NCI-H2196 treated with DMSO at 0.1 percent for 48 hours (cell line): Measurements from ENCODE around the gene PRAME.
"Not testable (repeated sequence)": the region's sequence is repeated elsewhere in the genome, so short reads cannot be mapped to it uniquely, and the experiment has no call there.

Experiments
- DNase-seq: peaks from one replicate; lab custom pipeline; 2025; ENCODE audit not compliant: unreplicated experiment; lab: John Stamatoyannopoulos, UW

Gene PRAME

GRCh38 chr22:22558972-22559603, at the start of gene PRAME:
Gene PRAME, minus strand, starts transcription at chr22:22559265. Its CDS starts 2,433 bp downstream, at chr22:22556832.
- DNase-seq = no peak

GRCh38 chr22:22608022-22608421, 49.0 kb upstream of the PRAME start:
- DNase-seq = not testable (repeated sequence)

GRCh38 chr22:22605074-22605404, 46.0 kb upstream of the PRAME start:
- DNase-seq = no peak

- no peak for DNase-seq
These were observed 45.4 kb upstream of the PRAME start for GRCh38 chr22:22604326-22605073.

GRCh38 chr22:22603470-22603947, 44.4 kb upstream of the PRAME start:
- DNase-seq = no peak

GRCh38 chr22:22600531-22601261, 41.6 kb upstream of the PRAME start:
- DNase-seq = no peak

- no peak for DNase-seq
These were observed 40.2 kb upstream of the PRAME start for GRCh38 chr22:22599248-22599647.

- DNase-seq = no peak
These were observed 39.1 kb upstream of the PRAME start for GRCh38 chr22:22598144-22598543.

- no peak for DNase-seq
These were observed 36.2 kb upstream of the PRAME start for GRCh38 chr22:22595001-22595835.

- DNase-seq = no peak
These were observed 35.0 kb upstream of the PRAME start for GRCh38 chr22:22593964-22594656.

GRCh38 chr22:22593250-22593649, 34.2 kb upstream of the PRAME start:
- DNase-seq = no peak

GRCh38 chr22:22591348-22592299, 32.6 kb upstream of the PRAME start:
- no peak for DNase-seq

- DNase-seq = no peak
These were observed 31.2 kb upstream of the PRAME start for GRCh38 chr22:22590136-22590891.

- DNase-seq = no peak
These were observed 29.6 kb upstream of the PRAME start for GRCh38 chr22:22588485-22589164.

GRCh38 chr22:22587577-22588188, 28.6 kb upstream of the PRAME start:
- DNase-seq = no peak

- no peak for DNase-seq
These were observed 25.7 kb upstream of the PRAME start for GRCh38 chr22:22584722-22585121.

- no peak for DNase-seq
These were observed 24.0 kb upstream of the PRAME start for GRCh38 chr22:22583030-22583429.

- DNase-seq = not testable (repeated sequence)
These were observed 22.5 kb upstream of the PRAME start for GRCh38 chr22:22581524-22581923.
